H9 (cell line): Measurements from ENCODE around the gene WSCD2. TPM values are rescaled to one million over a fixed set of nuclear protein-coding genes. Genes with fewer than 3 reads are reported as not detected.

ENCODE experiments used
- DNase-seq: peaks from one replicate; pipeline ENCODE4 v3.0.0-alpha.2; 2017
- H2AFZ ChIP-seq: one replicate; pipeline ENCODE4 v1.6.1; 2013; ENCODE audit warnings: mild to moderate bottlenecking, low read length, control low read depth, moderate library complexity
- H2AK5ac ChIP-seq: 2 replicates; pipeline ENCODE4 v1.6.1; 2013; ENCODE audit warnings: low read length, control low read depth, mixed read lengths; ENCODE audit not compliant: insufficient read length
- H2BK120ac ChIP-seq: one replicate; pipeline ENCODE4 v1.6.1; 2013; ENCODE audit warnings: low read depth, mild to moderate bottlenecking, low read length, control low read depth, inconsistent platforms; ENCODE audit not compliant: poor library complexity, severe bottlenecking
- H2BK12ac ChIP-seq: 2 replicates; pipeline ENCODE4 v1.6.1; 2013; ENCODE audit warnings: low read length, control low read depth, mixed read lengths, low read depth; ENCODE audit not compliant: insufficient read length
- H2BK15ac ChIP-seq: 2 replicates; pipeline ENCODE4 v1.6.1; 2013; ENCODE audit warnings: low read depth, low read length, control low read depth
- H2BK20ac ChIP-seq: one replicate; pipeline ENCODE4 v1.6.1; 2013; ENCODE audit warnings: low read depth, mild to moderate bottlenecking, low read length, control low read depth, inconsistent platforms; ENCODE audit not compliant: poor library complexity, severe bottlenecking
- H2BK5ac ChIP-seq: 2 replicates; pipeline ENCODE4 v1.6.1; 2013; ENCODE audit warnings: low read length, control low read depth, mixed read lengths; ENCODE audit not compliant: insufficient read length
- H3K14ac ChIP-seq: 2 replicates; pipeline ENCODE4 v1.6.1; 2013; ENCODE audit warnings: low read length, control low read depth; ENCODE audit not compliant: insufficient read depth
- H3K18ac ChIP-seq: 2 replicates; pipeline ENCODE4 v1.6.1; 2013; ENCODE audit warnings: low read depth, mild to moderate bottlenecking, mixed read lengths, low read length, control low read depth; ENCODE audit not compliant: insufficient read length
- H3K23ac ChIP-seq: 2 replicates; pipeline ENCODE4 v1.6.1; 2013; ENCODE audit warnings: low read length, control low read depth, mixed read lengths, low read depth; ENCODE audit not compliant: insufficient read length
- H3K23me2 ChIP-seq: 2 replicates; pipeline ENCODE4 v1.6.1; 2013; ENCODE audit warnings: low read depth, mild to moderate bottlenecking, mixed read lengths, low read length, control low read depth; ENCODE audit not compliant: insufficient read length, poor library complexity, severe bottlenecking
- H3K27ac ChIP-seq: 2 replicates; pipeline ENCODE4 v1.5.1; 2013; ENCODE audit warnings: low read length, control low read depth, mixed read lengths, low read depth; ENCODE audit not compliant: insufficient read length
- H3K27me3 ChIP-seq: 2 replicates; pipeline ENCODE4 v1.6.1; 2013; ENCODE audit warnings: low read length, control low read depth, inconsistent platforms; ENCODE audit not compliant: insufficient read depth
- H3K4ac ChIP-seq: 2 replicates; pipeline ENCODE4 v1.6.1; 2013; ENCODE audit warnings: low read depth, mild to moderate bottlenecking, control low read depth, inconsistent platforms, low read length, moderate library complexity
- H3K4me1 ChIP-seq: 2 replicates; pipeline ENCODE4 v1.6.1; 2013; ENCODE audit warnings: low read length, control low read depth, inconsistent platforms; ENCODE audit not compliant: insufficient read depth
- H3K4me2 ChIP-seq: 2 replicates; pipeline ENCODE4 v1.6.1; 2013; ENCODE audit warnings: low read length, control low read depth, mixed read lengths; ENCODE audit not compliant: insufficient read length, insufficient read depth
- H3K56ac ChIP-seq: 2 replicates; pipeline ENCODE4 v1.6.1; 2013; ENCODE audit warnings: low read depth, mild to moderate bottlenecking, mixed read lengths, low read length, control low read depth; ENCODE audit not compliant: insufficient read length
- H3K79me1 ChIP-seq: 2 replicates; pipeline ENCODE4 v1.6.1; 2013; ENCODE audit warnings: low read depth, mild to moderate bottlenecking, moderate library complexity, low read length, control low read depth, inconsistent platforms; ENCODE audit not compliant: insufficient read depth, poor library complexity, severe bottlenecking
- H3K79me2 ChIP-seq: 2 replicates; pipeline ENCODE4 v1.6.1; 2013; ENCODE audit warnings: low read length, control low read depth, inconsistent platforms; ENCODE audit not compliant: insufficient read depth
- H3K9ac ChIP-seq: 2 replicates; pipeline ENCODE4 v1.6.1; 2013; ENCODE audit warnings: low read length, control low read depth, mixed read lengths; ENCODE audit not compliant: insufficient read length; ENCODE audit errors: extremely low read depth
- H3K9me3 ChIP-seq: one replicate; pipeline ENCODE4 v1.6.1; 2013; ENCODE audit warnings: low read depth, low read length, inconsistent platforms; ENCODE audit not compliant: control insufficient read depth
- H3T11ph ChIP-seq: one replicate; pipeline ENCODE4 v1.6.1; 2013; ENCODE audit warnings: mild to moderate bottlenecking, low read length, control low read depth, inconsistent platforms
- H4K20me1 ChIP-seq: one replicate; pipeline ENCODE4 v1.6.1; 2013; ENCODE audit not compliant: control insufficient read depth, insufficient read length, insufficient read depth
- H4K5ac ChIP-seq: 2 replicates; pipeline ENCODE4 v1.6.1; 2013; ENCODE audit warnings: low read depth, mild to moderate bottlenecking, mixed read lengths, low read length, control low read depth; ENCODE audit not compliant: insufficient read length
- H4K8ac ChIP-seq: replicated peaks from 2 replicates; pipeline ENCODE4 v1.6.1; 2013; ENCODE audit warnings: low read length, control low read depth, mixed read lengths, low read depth; ENCODE audit not compliant: insufficient read length
- H4K91ac ChIP-seq: 2 replicates; pipeline ENCODE4 v1.6.1; 2013; ENCODE audit warnings: low read depth, mild to moderate bottlenecking, moderate library complexity, mixed read lengths, low read length, control low read depth; ENCODE audit not compliant: insufficient read length
- H3K27ac Mint-ChIP-seq, 3 experiments: 2 replicates in 2 of 3; 3 replicates in 1 of 3; pipeline ENCODE4 v1.8.0; 2020 to 2021; ENCODE audit warnings: mixed read lengths in 3 of 3, mild to moderate bottlenecking in 1 of 3, moderate library complexity in 1 of 3
- H3K27me3 Mint-ChIP-seq: 2 replicates; pipeline ENCODE4 v1.8.0; 2021; ENCODE audit warnings: low read depth, mild to moderate bottlenecking, moderate library complexity, mixed read lengths
- H3K36me3 Mint-ChIP-seq, 3 experiments: 2 replicates in 2 of 3; 3 replicates in 1 of 3; pipeline ENCODE4 v1.8.0; 2020 to 2021; ENCODE audit warnings: low read depth in 3 of 3, mixed read lengths in 3 of 3; ENCODE audit not compliant: insufficient read depth in 1 of 3
- H3K4me1 Mint-ChIP-seq, 2 experiments: 2 replicates each; pipeline ENCODE4 v1.8.0; 2020; ENCODE audit warnings: mixed read lengths in 2 of 2
- H3K4me3 Mint-ChIP-seq, 2 experiments: 2 replicates in 1 of 2; 3 replicates in 1 of 2; pipeline ENCODE4 v1.8.0; 2020 to 2021; ENCODE audit warnings: mild to moderate bottlenecking in 2 of 2, mixed read lengths in 2 of 2, moderate library complexity in 1 of 2
- H3K9me3 Mint-ChIP-seq, 2 experiments: 2 replicates in 1 of 2; 3 replicates in 1 of 2; pipeline ENCODE4 v1.8.0; 2020; ENCODE audit warnings: mild to moderate bottlenecking in 2 of 2, mixed read lengths in 2 of 2, moderate library complexity in 1 of 2
- WGBS: extraction: QIAGEN DNeasy Blood & Tissue Kit; methylation state at CpG from one replicate; pipeline ENCODE4 v1.1.7; 2013; ENCODE audit warnings: missing lambda C conversion rate, low lambda C conversion rate, mixed read lengths; ENCODE audit not compliant: insufficient read length; ENCODE audit errors: extremely low coverage; 5-methylcytosine and 5-hydroxymethylcytosine counted together
- total RNA-seq: library from RNA; stranded (reverse); gene quantifications from 2 replicates; pipeline ENCODE4 v1.2.1, GENCODE V29; 2021
- TF ChIP-seq, protein P1 (sequence below): fragments of 200-600 bp; sonication (generic); conservative IDR thresholded peaks from 3 replicates; pipeline ENCODE4 v1.8.0; 2021; ENCODE audit warnings: antibody characterized with exemption, mild to moderate bottlenecking

Gene WSCD2
- total RNA-seq, 1 experiment from 2014 or later: 0.92 TPM

DNA sequence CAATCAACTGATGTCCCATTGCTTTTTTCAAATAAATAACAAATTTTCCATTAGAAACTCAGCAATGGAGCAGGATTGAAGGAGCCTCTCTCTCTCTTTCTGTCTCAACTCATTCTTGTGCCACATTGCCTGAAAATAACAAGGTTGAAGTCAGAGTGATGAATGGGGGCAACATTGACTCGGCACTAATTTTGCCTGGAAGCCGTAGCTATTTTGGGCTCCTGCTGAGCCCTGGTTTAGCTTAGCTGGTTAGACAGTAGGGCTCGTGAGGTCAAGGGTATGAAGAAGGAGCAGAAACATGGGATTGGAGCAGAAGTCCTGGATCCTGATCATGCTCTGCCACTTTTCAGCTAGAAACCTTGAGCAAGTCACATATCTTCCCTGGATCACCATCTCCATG is 38.9 kb downstream of the WSCD2 start:
- Histone ChIP-seq H3K79me2 (no peaks in the 10 kb centered on the region), H3K9me3 (no peaks in the 10 kb centered on the region), H3T11ph (no peak overlapping the region), H3K14ac (no peak overlapping the region), H4K8ac (no peak overlapping the region), H3K4ac (no peak overlapping the region), H3K23me2 (no peaks in the 10 kb centered on the region), H3K56ac (no peak overlapping the region), H2BK20ac (no peak overlapping the region), H3K79me1 (no peaks in the 10 kb centered on the region), H3K23ac (no peak overlapping the region), H2AFZ (no peak overlapping the region), H3K27me3 (no peaks in the 10 kb centered on the region), H2BK120ac (no peak overlapping the region), H2BK5ac (no peak overlapping the region), H3K4me1 (no peaks in the 10 kb centered on the region; the same call in 1 of the 2 replicates), H3K18ac (no peak overlapping the region), H3K4me2 (no peak overlapping the region), H2AK5ac (no peak overlapping the region), H4K20me1 (no peaks in the 10 kb centered on the region), H2BK15ac (no peak overlapping the region), H4K91ac (no peak overlapping the region), H3K27ac (no peak overlapping the region), H3K9ac (no peak overlapping the region), H2BK12ac (no peak overlapping the region), H4K5ac (no peak overlapping the region)
- H3K36me3 Mint-ChIP-seq: peaks cover 0 to 5% (median 0%) of the 10 kb centered on the region in 3 experiments; a peak in 1 of 7 replicates
- H3K4me1 Mint-ChIP-seq: peaks cover 18 to 29% of the 10 kb centered on the region in 2 experiments
- WGBS: no CpG with 5 or more reads among the region's 3 CpGs
- H3K27ac Mint-ChIP-seq: no peak overlapping the region
- no peak overlapping the region for H3K4me3 Mint-ChIP-seq
- TF ChIP-seq, protein P1, sequence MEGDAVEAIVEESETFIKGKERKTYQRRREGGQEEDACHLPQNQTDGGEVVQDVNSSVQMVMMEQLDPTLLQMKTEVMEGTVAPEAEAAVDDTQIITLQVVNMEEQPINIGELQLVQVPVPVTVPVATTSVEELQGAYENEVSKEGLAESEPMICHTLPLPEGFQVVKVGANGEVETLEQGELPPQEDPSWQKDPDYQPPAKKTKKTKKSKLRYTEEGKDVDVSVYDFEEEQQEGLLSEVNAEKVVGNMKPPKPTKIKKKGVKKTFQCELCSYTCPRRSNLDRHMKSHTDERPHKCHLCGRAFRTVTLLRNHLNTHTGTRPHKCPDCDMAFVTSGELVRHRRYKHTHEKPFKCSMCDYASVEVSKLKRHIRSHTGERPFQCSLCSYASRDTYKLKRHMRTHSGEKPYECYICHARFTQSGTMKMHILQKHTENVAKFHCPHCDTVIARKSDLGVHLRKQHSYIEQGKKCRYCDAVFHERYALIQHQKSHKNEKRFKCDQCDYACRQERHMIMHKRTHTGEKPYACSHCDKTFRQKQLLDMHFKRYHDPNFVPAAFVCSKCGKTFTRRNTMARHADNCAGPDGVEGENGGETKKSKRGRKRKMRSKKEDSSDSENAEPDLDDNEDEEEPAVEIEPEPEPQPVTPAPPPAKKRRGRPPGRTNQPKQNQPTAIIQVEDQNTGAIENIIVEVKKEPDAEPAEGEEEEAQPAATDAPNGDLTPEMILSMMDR: no peak
- DNase-seq: no peak
- H3K9me3 Mint-ChIP-seq: peaks cover 0 to 4% of the 10 kb centered on the region in 2 experiments; a peak in 1 of 5 replicates
- peaks cover 3% of the 10 kb centered on the region for H3K27me3 Mint-ChIP-seq
